Neuronal stem cell (in vitro differentiated cells): Measurements from ENCODE around the gene KRTAP9-7.
"Not testable (repeated sequence)": the region's sequence is repeated elsewhere in the genome, so short reads cannot be mapped to it uniquely, and the experiment has no call there.

Source experiments
- DNase-seq: peaks from one replicate; pipeline ENCODE4 v3.0.0-alpha.2; 2013; ENCODE audit warnings: low spot score
- H2AFZ ChIP-seq: one replicate; pipeline ENCODE4 v1.6.1; 2013; ENCODE audit warnings: mild to moderate bottlenecking, low read length, inconsistent platforms
- H2AK5ac ChIP-seq: 2 replicates; pipeline ENCODE4 v1.6.1; 2013; ENCODE audit warnings: low read depth, mild to moderate bottlenecking, inconsistent platforms, low read length, moderate library complexity, mixed read lengths
- H2BK120ac ChIP-seq: 2 replicates; pipeline ENCODE4 v1.6.1; 2013; ENCODE audit warnings: low read depth, mild to moderate bottlenecking, inconsistent platforms, low read length, moderate library complexity, mixed read lengths
- H2BK12ac ChIP-seq: one replicate; pipeline ENCODE4 v1.6.1; 2013; ENCODE audit warnings: low read length, inconsistent platforms
- H2BK15ac ChIP-seq: 2 replicates; pipeline ENCODE4 v1.6.1; 2013; ENCODE audit warnings: mild to moderate bottlenecking, low read length, inconsistent platforms, mixed read lengths
- H2BK5ac ChIP-seq: one replicate; pipeline ENCODE4 v1.6.1; 2013; ENCODE audit warnings: inconsistent platforms, mild to moderate bottlenecking, low read length, moderate library complexity
- H3K14ac ChIP-seq: one replicate; pipeline ENCODE4 v1.6.1; 2013; ENCODE audit warnings: low read length, inconsistent platforms
- H3K18ac ChIP-seq: 2 replicates; pipeline ENCODE4 v1.6.1; 2013; ENCODE audit warnings: low read length, inconsistent platforms
- H3K23ac ChIP-seq: 2 replicates; pipeline ENCODE4 v1.6.1; 2013; ENCODE audit warnings: low read depth, mild to moderate bottlenecking, mixed read lengths, low read length, inconsistent platforms; ENCODE audit not compliant: poor library complexity
- H3K27ac ChIP-seq: replicated peaks from 3 replicates; pipeline ENCODE4 v1.5.1; 2013; ENCODE audit warnings: low read length, inconsistent platforms
- H3K27me3 ChIP-seq, 3 experiments: 2 replicates each; pipeline ENCODE4 v1.6.1; 2013; ENCODE audit warnings: low read length in 3 of 3, mild to moderate bottlenecking in 2 of 3, inconsistent platforms in 1 of 3, low read depth in 1 of 3, mixed read lengths in 1 of 3, moderate library complexity in 1 of 3; ENCODE audit not compliant: control insufficient read depth in 3 of 3, insufficient read depth in 3 of 3
- H3K36me3 ChIP-seq, 2 donors: replicated peaks in 1 of 2; 2 replicates each; pipeline ENCODE4 v1.6.1; 2013; ENCODE audit warnings: low read length in 2 of 2; ENCODE audit not compliant: control insufficient read depth in 2 of 2, insufficient read depth in 2 of 2
- H3K4ac ChIP-seq: 2 replicates; pipeline ENCODE4 v1.6.1; 2013; ENCODE audit warnings: inconsistent platforms, mild to moderate bottlenecking, low read length, moderate library complexity
- H3K4me1 ChIP-seq, 2 donors: 1 replicate in 1 of 2; 2 replicates in 1 of 2; pipeline ENCODE4 v1.6.1; 2013; ENCODE audit warnings: low read length in 2 of 2, low read depth in 1 of 2; ENCODE audit not compliant: control insufficient read depth in 2 of 2, insufficient read depth in 1 of 2
- H3K4me2 ChIP-seq: one replicate; pipeline ENCODE4 v1.6.1; 2013; ENCODE audit warnings: mild to moderate bottlenecking, low read length, inconsistent platforms; ENCODE audit not compliant: insufficient read depth, poor library complexity, severe bottlenecking
- H3K4me3 ChIP-seq, 2 donors: 2 replicates each; pipeline ENCODE4 v1.5.1; 2013; ENCODE audit warnings: low read length in 2 of 2, mild to moderate bottlenecking in 2 of 2, inconsistent platforms in 1 of 2, moderate library complexity in 1 of 2
- H3K79me1 ChIP-seq: one replicate; pipeline ENCODE4 v1.6.1; 2013; ENCODE audit warnings: low read depth, mild to moderate bottlenecking, inconsistent platforms, low read length, moderate library complexity
- H3K9ac ChIP-seq: one replicate; pipeline ENCODE4 v1.6.1; 2013; ENCODE audit warnings: mild to moderate bottlenecking, low read depth, low read length, inconsistent platforms; ENCODE audit not compliant: poor library complexity
- H3K9me3 ChIP-seq, 2 donors: replicated peaks in 1 of 2; 2 replicates each; pipeline versions ENCODE3 to v1.6.1; 2013; ENCODE audit warnings: low read length in 2 of 2, mild to moderate bottlenecking in 2 of 2, inconsistent platforms in 1 of 2, low read depth in 1 of 2, mixed read lengths in 1 of 2, moderate library complexity in 1 of 2; ENCODE audit not compliant: control insufficient read depth in 2 of 2, insufficient read depth in 1 of 2
- H4K8ac ChIP-seq: one replicate; pipeline ENCODE4 v1.6.1; 2013; ENCODE audit warnings: low read depth, mild to moderate bottlenecking, inconsistent platforms, low read length, moderate library complexity
- H4K91ac ChIP-seq: one replicate; pipeline ENCODE4 v1.6.1; 2013; ENCODE audit warnings: low read length, low read depth, mild to moderate bottlenecking, inconsistent platforms; ENCODE audit not compliant: poor library complexity
- WGBS, 2 donors: extraction: QIAGEN DNeasy Blood & Tissue Kit; methylation state at CpG; one replicate each; pipeline ENCODE4 v1.1.7; 2013; ENCODE audit warnings: missing lambda C conversion rate in 2 of 2, mixed read lengths in 1 of 2; ENCODE audit not compliant: insufficient read length in 2 of 2, insufficient replicate concordance in 1 of 2; ENCODE audit errors: extremely low coverage in 2 of 2; 5-methylcytosine and 5-hydroxymethylcytosine counted together

Gene KRTAP9-7

GRCh38 chr17:41255381-41256290 lies 19.9 kb upstream of the KRTAP9-7 start, which contains the start of gene KRTAP9-9:
KRTAP9-9 (plus strand) TSS chr17:41255384.
- not testable (repeated sequence) for H3K79me1 ChIP-seq, H3K36me3 ChIP-seq, H3K14ac ChIP-seq, H3K27me3 ChIP-seq, H3K4me1 ChIP-seq, H3K23ac ChIP-seq, H3K9me3 ChIP-seq, H3K4me3 ChIP-seq, H3K4me2 ChIP-seq, H4K91ac ChIP-seq, H2BK120ac ChIP-seq, H2BK12ac ChIP-seq, H3K27ac ChIP-seq, H2AFZ ChIP-seq, DNase-seq, H2BK15ac ChIP-seq, H3K4ac ChIP-seq, H2AK5ac ChIP-seq, H2BK5ac ChIP-seq
- no CpG with 5 or more reads among the region's 5 CpGs for WGBS, 2 donors
- H3K18ac ChIP-seq, result peak within 1 kb of the TSS; percentile 76
- peak within 1 kb of the TSS; percentile 44 for H3K9ac ChIP-seq
- H4K8ac ChIP-seq, result peak within 1 kb of the TSS; percentile 82

GRCh38 chr17:41256291-41256685 lies 19.2 kb upstream of the KRTAP9-7 start:
- H3K27me3 ChIP-seq, result no peaks in the 10 kb centered on the region
- no peak overlapping the region for H2AFZ ChIP-seq
- no peak overlapping the region for H2BK15ac ChIP-seq
- H3K18ac ChIP-seq, result no peak overlapping the region
- H2BK12ac ChIP-seq, result no peak overlapping the region
- no peaks in the 10 kb centered on the region for H3K36me3 ChIP-seq
- H3K9ac ChIP-seq, result no peak overlapping the region
- no peak overlapping the region for H4K8ac ChIP-seq
- no peak overlapping the region for H3K14ac ChIP-seq
- H4K91ac ChIP-seq, result no peak overlapping the region
- H3K4ac ChIP-seq, result no peak overlapping the region
- H3K4me1 ChIP-seq, result no peaks in the 10 kb centered on the region
- no peak overlapping the region for H3K23ac ChIP-seq
- no CpG with 5 or more reads among the region's 1 CpG for WGBS, 2 donors
- H3K4me3 ChIP-seq, result no peak overlapping the region
- H2AK5ac ChIP-seq, result no peak overlapping the region
- H3K27ac ChIP-seq, result no peak overlapping the region
- H3K9me3 ChIP-seq, result no peaks in the 10 kb centered on the region
- no peaks in the 10 kb centered on the region for H3K79me1 ChIP-seq
- DNase-seq, result no peak
- no peak overlapping the region for H2BK5ac ChIP-seq
- H3K4me2 ChIP-seq, result no peak overlapping the region
- H2BK120ac ChIP-seq, result no peak overlapping the region

- no peak overlapping the region for H3K4ac ChIP-seq
- no peak overlapping the region for H3K18ac ChIP-seq
- no peak overlapping the region for H3K27ac ChIP-seq
- no peaks in the 10 kb centered on the region for H3K27me3 ChIP-seq
- H2BK15ac ChIP-seq, result no peak overlapping the region
- no peaks in the 10 kb centered on the region for H3K36me3 ChIP-seq
- no peak overlapping the region for H3K4me3 ChIP-seq
- H2BK120ac ChIP-seq, result no peak overlapping the region
- H3K23ac ChIP-seq, result no peak overlapping the region
- H2BK5ac ChIP-seq, result no peak overlapping the region
- no peak for DNase-seq
- H2BK12ac ChIP-seq, result no peak overlapping the region
- H4K91ac ChIP-seq, result no peak overlapping the region
- no peak overlapping the region for H3K9ac ChIP-seq
- no peak overlapping the region for H2AK5ac ChIP-seq
- no peaks in the 10 kb centered on the region for H3K79me1 ChIP-seq
- H3K4me2 ChIP-seq, result no peak overlapping the region
- no peaks in the 10 kb centered on the region for H3K9me3 ChIP-seq
- no peak overlapping the region for H2AFZ ChIP-seq
- H3K4me1 ChIP-seq, result no peaks in the 10 kb centered on the region
- no peak overlapping the region for H4K8ac ChIP-seq
- no peak overlapping the region for H3K14ac ChIP-seq
These were observed 17.1 kb upstream of the KRTAP9-7 start for GRCh38 chr17:41258406-41258805.

GRCh38 chr17:41263212-41263611 lies 12.3 kb upstream of the KRTAP9-7 start:
- no peaks in the 10 kb centered on the region for H3K4me1 ChIP-seq
- no peak overlapping the region for H2BK5ac ChIP-seq
- H3K9me3 ChIP-seq, result no peaks in the 10 kb centered on the region
- no peak overlapping the region for H3K4me2 ChIP-seq
- no peak overlapping the region for H2AFZ ChIP-seq
- H2BK12ac ChIP-seq, result no peak overlapping the region
- H2AK5ac ChIP-seq, result no peak overlapping the region
- WGBS, 2 donors, result no CpG with 5 or more reads among the region's 2 CpGs
- no peak overlapping the region for H2BK120ac ChIP-seq
- H3K18ac ChIP-seq, result no peak overlapping the region
- DNase-seq, result no peak
- H3K27me3 ChIP-seq, result no peaks in the 10 kb centered on the region
- H4K8ac ChIP-seq, result no peak overlapping the region
- no peak overlapping the region for H3K9ac ChIP-seq
- no peak overlapping the region for H3K4me3 ChIP-seq
- no peak overlapping the region for H2BK15ac ChIP-seq
- no peak overlapping the region for H3K23ac ChIP-seq
- no peak overlapping the region for H3K4ac ChIP-seq
- H3K14ac ChIP-seq, result no peak overlapping the region
- H3K79me1 ChIP-seq, result no peaks in the 10 kb centered on the region
- no peak overlapping the region for H3K27ac ChIP-seq
- no peak overlapping the region for H4K91ac ChIP-seq
- H3K36me3 ChIP-seq, result no peaks in the 10 kb centered on the region
